Measurements from ENCODE around the gene ADGRF5. TPM values are rescaled to one million over a fixed set of nuclear protein-coding genes. Genes with fewer than 3 reads are reported as not detected.
"Not testable (repeated sequence)": the region's sequence is repeated elsewhere in the genome, so short reads cannot be mapped to it uniquely, and the experiment has no call there.

ADGRF5 gene
- total RNA-seq, 1 donor from 2014 or later, result 0.03 TPM

- DNase-seq (ENCODE audit: low read depth), result no peak
Measured at GRCh38 chr6:46893648-46894047, 28.1 kb downstream of the ADGRF5 start.

DNA sequence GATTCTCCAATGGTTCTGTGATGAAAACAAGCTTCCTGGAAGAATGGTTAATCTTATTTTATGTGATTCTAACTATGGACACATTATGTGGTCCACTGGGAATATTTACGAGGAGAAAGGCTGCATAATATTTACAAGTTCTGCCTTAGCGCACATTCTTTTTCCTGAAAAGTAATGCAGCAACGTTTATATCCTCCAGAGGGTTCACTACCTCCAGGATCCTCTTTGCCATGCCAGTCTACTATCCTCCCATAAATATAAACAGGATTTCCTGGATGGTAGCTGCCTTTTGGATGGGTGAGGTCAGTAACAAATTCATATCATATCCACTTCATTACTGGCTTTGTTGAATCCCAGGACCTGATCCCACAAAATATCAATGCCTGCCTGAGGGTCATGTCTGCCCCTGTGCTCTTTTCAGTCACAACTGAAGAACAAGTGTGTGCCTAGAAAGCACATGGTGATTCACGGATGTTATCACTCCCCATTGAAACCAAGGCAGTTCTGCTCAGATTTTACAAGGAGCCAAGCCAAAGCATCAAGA lies 30.4 kb downstream of the ADGRF5 start:
- DNase-seq (ENCODE audit: low read depth), result peak; percentile 8

- no peak for DNase-seq (ENCODE audit: low read depth)
Measured at GRCh38 chr6:46888578-46888977, 33.2 kb downstream of the ADGRF5 start.

GRCh38 chr6:46888031-46888430 lies 33.7 kb downstream of the ADGRF5 start:
- no peak for DNase-seq (ENCODE audit: low read depth)

GRCh38 chr6:46882645-46883044 lies 39.1 kb downstream of the ADGRF5 start:
- DNase-seq (ENCODE audit: low read depth), result no peak

DNA sequence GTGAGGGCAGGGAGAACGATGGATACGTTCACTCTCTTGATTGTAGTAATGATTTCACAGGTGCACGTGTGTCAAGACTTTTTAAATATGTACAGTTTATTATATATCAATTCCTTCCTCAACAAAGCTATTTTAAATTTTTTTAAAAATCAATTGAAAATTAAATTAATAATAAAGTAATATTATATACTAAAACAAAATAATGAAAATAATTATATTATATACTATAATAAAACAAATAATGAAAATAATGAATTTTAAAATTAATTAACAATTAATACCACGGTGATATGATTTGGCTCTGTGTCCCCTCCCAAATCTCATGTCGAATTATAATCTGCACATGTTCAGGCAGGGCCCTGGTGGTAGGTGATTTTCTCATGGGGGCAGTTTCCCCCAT lies 42.7 kb downstream of the ADGRF5 start:
- DNase-seq (ENCODE audit: low read depth), result no peak

DNA sequence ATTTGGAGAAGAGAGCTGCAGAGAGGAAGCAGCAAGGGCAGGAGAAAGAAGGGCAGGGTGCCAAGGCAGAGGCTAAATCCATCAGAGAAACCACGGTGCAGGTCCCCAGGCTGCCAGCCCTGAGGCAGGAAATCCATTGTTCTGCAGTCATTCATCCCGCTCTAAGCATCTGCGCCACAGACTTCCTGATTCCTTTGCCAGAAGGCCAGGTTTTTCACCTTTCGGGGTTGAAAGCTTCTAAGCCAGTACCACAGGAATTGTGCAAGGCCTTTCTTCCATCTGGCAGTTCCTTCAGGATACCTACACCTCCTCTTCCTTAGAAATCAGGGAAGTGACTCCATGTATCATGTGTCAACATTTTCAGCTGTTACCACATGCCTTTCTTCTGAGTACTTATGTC lies 45.6 kb downstream of the ADGRF5 start:
- peak; percentile 47 for DNase-seq (ENCODE audit: low read depth)

DNA sequence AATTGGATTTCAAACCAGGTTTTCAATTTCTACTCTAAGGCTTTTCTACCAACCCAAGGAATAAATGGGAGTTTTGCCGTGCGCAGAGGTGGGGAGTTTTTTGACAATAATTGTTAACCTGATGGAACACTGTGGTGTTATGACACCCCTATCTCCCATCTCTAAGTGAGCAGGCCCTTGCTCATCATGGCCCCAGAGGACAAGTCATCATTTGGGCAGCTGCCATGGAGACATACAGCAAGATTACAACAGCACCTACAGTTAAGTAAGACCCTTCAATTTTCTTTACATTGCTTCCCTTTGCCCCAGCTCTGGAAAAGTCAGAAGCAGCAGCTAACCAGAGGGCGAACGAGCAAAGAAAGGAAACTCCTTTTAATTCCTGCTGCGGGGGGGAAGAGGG lies 54.3 kb downstream of the ADGRF5 start:
- DNase-seq (ENCODE audit: low read depth), result no peak

GRCh38 chr6:46865221-46865620 lies 56.5 kb downstream of the ADGRF5 start:
- DNase-seq (ENCODE audit: low read depth), result no peak

DNA sequence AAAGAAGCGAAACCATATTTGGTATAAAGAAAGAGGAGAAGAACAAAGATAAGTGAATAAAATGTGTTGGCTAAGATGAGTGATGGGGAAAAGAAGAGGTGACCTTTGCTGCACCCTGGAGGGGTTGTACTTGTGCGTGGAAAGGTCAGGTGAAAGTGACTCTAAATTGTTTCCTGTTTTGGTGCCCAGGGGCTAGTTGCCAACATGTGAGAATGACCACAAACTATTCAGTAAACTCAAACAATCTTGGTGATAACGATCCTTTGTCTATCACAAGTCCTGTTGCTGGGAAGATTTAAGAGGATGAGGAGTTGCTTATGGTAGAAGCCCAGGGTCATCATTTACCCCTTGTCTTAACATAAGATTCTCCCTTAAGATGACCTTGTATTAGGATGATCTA lies 57.9 kb downstream of the ADGRF5 start:
- no peak for DNase-seq (ENCODE audit: low read depth)

DNA sequence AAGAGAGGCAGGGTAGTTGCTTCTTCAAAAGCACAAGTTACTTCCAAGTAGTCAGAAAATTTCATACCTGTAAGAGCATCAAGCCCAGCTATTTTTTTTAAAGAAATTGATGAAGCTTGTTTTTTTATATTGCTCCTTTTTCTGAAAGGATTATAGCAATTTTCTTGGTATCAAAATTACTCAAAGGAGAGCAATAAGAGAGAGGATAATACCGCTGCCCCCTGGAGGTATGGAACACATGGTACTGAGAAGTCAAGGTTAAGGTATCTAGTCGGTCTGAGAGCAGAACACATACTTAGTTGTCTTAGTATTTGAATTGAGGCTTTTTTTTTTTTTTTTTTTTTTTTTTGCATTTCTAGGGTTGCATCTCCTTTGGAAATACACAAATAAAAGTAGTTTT lies 59.4 kb downstream of the ADGRF5 start:
- no peak for DNase-seq (ENCODE audit: low read depth)

- peak; percentile 46 for DNase-seq (ENCODE audit: low read depth)
Measured at GRCh38 chr6:46855966-46856365, 65.8 kb downstream of the ADGRF5 start.

- DNase-seq (ENCODE audit: low read depth), result not testable (repeated sequence)
Measured at GRCh38 chr6:46851576-46851975, 70.2 kb downstream of the ADGRF5 start.

DNA sequence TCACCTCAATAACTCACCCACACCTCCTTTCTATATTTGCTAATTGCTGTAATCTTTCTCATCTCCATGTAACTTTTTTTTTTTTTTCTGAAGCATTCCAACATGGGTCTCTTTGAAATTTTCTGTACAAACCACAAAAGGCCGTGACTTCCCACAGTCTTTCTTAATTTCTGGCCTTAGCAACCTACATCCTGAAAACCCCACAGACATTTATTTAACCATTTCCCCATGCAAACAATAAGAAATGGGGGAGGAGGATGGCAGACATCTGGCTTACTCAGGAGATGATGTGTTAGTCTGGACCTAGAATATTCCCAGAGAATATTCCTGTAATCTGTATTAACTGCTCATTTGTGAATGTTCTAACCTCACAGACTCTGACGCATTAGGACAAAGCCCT lies 70.9 kb downstream of the ADGRF5 start:
- DNase-seq (ENCODE audit: low read depth), result no peak

- DNase-seq (ENCODE audit: low read depth), result no peak
Measured at GRCh38 chr6:46849361-46849690, 72.4 kb downstream of the ADGRF5 start.

DNA sequence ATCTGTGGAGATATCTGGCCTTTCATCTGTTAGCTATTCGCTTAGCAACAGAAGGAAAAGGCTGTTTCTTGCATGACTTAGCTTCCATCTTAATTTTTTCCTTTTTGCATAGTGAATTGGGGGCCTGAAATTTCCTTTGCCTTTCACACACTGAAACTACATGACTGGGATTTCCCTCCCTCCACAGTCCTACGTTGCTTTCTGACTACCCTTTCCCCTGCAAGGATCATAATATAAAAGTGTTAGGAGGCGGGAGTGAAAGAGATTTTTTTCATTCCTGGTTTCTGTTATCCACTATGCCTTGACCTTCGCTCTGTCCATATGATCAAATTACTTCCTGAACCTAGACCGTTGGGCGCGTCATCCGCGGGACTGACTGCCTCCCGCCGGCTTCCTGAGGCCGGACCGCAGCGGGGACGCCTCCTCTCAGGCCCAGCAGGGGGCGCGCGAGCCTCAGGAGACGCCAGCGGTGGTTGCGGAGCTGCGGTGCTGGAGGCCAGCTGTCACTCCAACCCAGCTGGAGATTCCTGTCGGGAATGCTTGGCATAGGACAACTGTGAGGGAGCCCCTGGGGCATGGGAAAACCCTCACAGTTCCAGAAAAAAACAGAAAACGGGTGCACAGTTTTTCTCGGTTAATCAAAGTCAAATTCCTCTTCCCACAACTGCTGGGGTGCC lies 72.9 kb downstream of the ADGRF5 start:
- DNase-seq (ENCODE audit: low read depth), result peak; percentile 88

DNA sequence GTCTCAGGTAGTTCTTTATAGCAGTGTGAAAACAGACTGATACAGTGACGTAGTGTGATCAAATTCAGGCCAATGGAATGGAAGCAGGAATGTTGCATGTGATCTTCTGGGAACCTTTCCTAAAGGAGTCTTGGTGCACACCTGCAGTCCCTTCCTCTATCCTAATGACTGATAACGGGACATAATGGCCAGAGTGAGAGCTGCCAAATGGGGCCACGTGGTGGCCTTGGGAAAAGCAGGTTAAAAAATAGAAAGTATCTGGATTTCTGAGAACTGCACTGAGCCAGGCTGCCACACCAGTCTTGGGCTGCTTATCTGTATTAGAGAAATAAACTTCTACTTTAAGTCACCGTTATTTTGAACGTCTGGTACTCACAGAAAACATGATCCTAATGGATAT lies 76.6 kb downstream of the ADGRF5 start:
- no peak for DNase-seq (ENCODE audit: low read depth)

- DNase-seq (ENCODE audit: low read depth), result not testable (repeated sequence)
Measured at GRCh38 chr6:46842252-46842846, 79.4 kb downstream of the ADGRF5 start.

DNA sequence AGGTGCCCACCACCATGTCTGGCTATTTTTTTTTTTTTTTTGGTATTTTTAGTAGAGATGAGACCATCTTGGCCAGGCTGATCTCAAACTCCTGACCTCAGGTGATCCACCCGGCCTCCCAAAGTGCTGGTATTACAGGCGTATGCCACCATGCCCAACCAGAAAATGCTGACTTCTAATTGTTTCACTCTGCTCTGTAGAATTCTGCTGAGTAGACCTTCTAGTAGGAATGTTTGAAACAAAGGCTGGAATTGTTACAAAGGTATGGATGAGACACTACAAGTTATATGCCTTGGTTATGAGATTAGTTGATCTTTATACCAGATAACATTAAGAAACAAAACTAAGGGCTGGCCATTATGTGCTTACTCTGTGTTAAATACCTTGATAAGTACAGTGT lies 83.7 kb downstream of the ADGRF5 start:
- DNase-seq (ENCODE audit: low read depth), result no peak

DNA sequence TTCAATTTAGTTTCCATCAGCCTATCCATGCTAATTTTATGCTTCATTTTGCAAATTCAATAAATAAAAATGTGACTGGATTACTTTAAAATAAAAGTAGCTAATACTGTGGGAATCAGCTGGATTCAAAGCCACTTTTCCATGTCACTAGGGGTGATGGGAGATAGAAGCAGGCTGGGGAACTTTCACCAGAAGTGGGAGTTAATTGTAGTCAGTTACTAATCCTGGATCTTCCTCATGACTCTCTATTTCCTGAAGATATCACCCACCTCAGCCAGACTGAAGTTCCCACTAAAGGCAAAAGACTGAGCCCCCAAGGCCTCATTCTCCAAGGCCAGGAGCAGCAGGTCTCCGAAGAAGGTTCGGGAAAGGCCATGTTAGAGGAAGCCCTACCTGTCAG lies 86.7 kb downstream of the ADGRF5 start:
- DNase-seq (ENCODE audit: low read depth), result not testable (repeated sequence)

GRCh38 chr6:46834257-46834916 lies 87.4 kb downstream of the ADGRF5 start:
- not testable (repeated sequence) for DNase-seq (ENCODE audit: low read depth)

- DNase-seq (ENCODE audit: low read depth), result no peak
Measured at GRCh38 chr6:46832816-46833215, 88.9 kb downstream of the ADGRF5 start.

DNA sequence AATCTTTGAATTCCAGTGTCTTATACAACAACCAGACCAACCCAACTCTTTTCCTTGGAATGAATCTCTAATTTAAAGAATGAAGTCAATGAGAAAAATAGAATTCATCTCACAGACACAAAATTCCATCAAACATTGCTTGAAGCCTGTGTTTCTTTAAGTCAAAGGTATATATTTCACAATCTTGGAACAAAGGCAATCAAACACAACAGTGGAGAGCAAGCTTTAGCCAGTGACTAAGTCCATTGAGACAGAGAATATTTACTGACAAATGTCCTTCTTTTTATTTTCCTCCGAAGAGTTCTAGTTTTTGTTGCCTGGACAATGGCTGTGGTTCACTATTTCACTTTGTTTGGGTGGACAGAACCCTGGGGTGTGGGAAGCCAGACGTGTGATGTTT lies 92.8 kb downstream of the ADGRF5 start:
- DNase-seq (ENCODE audit: low read depth), result no peak

Measured in myocyte (in vitro differentiated cells).